ENCODE data around the gene TMEM203.
"Not testable (repeated sequence)": the region's sequence is repeated elsewhere in the genome, so short reads cannot be mapped to it uniquely, and the experiment has no call there.

The TMEM203 gene

GRCh38 chr9:137244486-137245449, 39.3 kb upstream of the TMEM203 start:
- H3K4me3 ChIP-seq (ENCODE audit: low read length), result no peak overlapping the region
- no peak for DNase-seq (ENCODE audit: low read depth)
- no peak; the same call in 1 of the 2 replicates for TF ChIP-seq CTCF (conservative IDR thresholded peaks at IDR 0.05; ENCODE audit: low read length)

- DNase-seq (ENCODE audit: low read depth), result no peak
- no peak; the same call in 1 of the 2 replicates for TF ChIP-seq CTCF (conservative IDR thresholded peaks at IDR 0.05; ENCODE audit: low read length)
- peak overlapping the region; percentile 7; the same call in 1 of the 2 replicates for H3K4me3 ChIP-seq (ENCODE audit: low read length)
Measured at GRCh38 chr9:137243626-137244485, 38.4 kb upstream of the TMEM203 start.

GRCh38 chr9:137243266-137243625, 37.8 kb upstream of the TMEM203 start:
- H3K4me3 ChIP-seq (ENCODE audit: low read length), result peak overlapping the region; percentile 7; the same call in 1 of the 2 replicates

GRCh38 chr9:137242269-137243203, 37.1 kb upstream of the TMEM203 start:
- no peak for TF ChIP-seq CTCF (conservative IDR thresholded peaks at IDR 0.05; ENCODE audit: low read length)
- H3K4me3 ChIP-seq (ENCODE audit: low read length), result peak overlapping the region; percentile 76
- DNase-seq (ENCODE audit: low read depth), result no peak

More at GRCh38 chr9:137243266-137243625, 37.8 kb upstream of the TMEM203 start:
- DNase-seq (ENCODE audit: low read depth), result not testable (repeated sequence)

- peak; percentile 42 for DNase-seq (ENCODE audit: low read depth)
- peak overlapping the region; percentile 76 for H3K4me3 ChIP-seq (ENCODE audit: low read length)
- no peak for TF ChIP-seq CTCF (conservative IDR thresholded peaks at IDR 0.05; ENCODE audit: low read length)
Measured at GRCh38 chr9:137241490-137242268, 36.2 kb upstream of the TMEM203 start.

- no peak for TF ChIP-seq CTCF (conservative IDR thresholded peaks at IDR 0.05; ENCODE audit: low read length)
- peak within 1 kb of the TSS; percentile 76 for H3K4me3 ChIP-seq (ENCODE audit: low read length)
- peak; percentile 100 for DNase-seq (ENCODE audit: low read depth)
Measured at GRCh38 chr9:137240841-137241489, 35.5 kb upstream of the TMEM203 start, which contains the start of gene TUBB4B. TSS of gene TUBB4B (plus strand) at chr9:137241287. CDS start at chr9:137241361, 74 bp downstream.
